Esophagus squamous epithelium (tissue), 4 donors: Measurements from ENCODE around the gene TBX20.
"Not testable (repeated sequence)": the region's sequence is repeated elsewhere in the genome, so short reads cannot be mapped to it uniquely, and the experiment has no call there.

ENCODE experiments used
- POLR2A ChIP-seq, 4 donors: fragments of 450-650 bp; IDR thresholded peaks; one replicate each; pipeline ENCODE4 v1.6.1; 2017; ENCODE audit warnings: antibody characterized with exemption in 4 of 4, mild to moderate bottlenecking in 4 of 4, moderate library complexity in 3 of 4
- TF ChIP-seq, protein P1 (sequence below), 6 experiments: fragments of 450-650 bp in 4 of 6; fragments of 200-600 bp in 2 of 6; sonication (generic) in 2 of 6; IDR thresholded peaks; one replicate each; pipeline ENCODE4 v1.5.1; 2016 to 2019; ENCODE audit warnings: antibody characterized with exemption in 6 of 6, mild to moderate bottlenecking in 4 of 6, moderate library complexity in 4 of 6

DNA sequence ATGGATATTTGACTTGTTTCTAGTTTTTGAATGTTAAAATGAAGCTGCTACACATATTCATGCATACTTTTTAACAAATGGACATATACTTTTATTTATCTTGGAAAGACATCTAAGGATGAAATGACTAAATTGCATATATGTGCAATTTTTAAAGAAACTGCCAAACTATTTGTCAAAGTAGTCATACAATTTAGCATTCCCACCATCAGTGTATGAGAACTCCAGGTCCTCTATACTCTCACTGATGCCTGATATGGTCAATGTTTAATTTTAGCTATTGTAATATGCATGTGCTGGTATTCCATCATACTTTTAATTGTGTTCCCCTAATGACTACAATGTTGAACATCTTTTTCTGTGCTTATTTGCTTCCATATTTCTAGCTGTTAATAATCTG, 47.0 kb downstream of the TBX20 start:
- TF ChIP-seq, protein P1, sequence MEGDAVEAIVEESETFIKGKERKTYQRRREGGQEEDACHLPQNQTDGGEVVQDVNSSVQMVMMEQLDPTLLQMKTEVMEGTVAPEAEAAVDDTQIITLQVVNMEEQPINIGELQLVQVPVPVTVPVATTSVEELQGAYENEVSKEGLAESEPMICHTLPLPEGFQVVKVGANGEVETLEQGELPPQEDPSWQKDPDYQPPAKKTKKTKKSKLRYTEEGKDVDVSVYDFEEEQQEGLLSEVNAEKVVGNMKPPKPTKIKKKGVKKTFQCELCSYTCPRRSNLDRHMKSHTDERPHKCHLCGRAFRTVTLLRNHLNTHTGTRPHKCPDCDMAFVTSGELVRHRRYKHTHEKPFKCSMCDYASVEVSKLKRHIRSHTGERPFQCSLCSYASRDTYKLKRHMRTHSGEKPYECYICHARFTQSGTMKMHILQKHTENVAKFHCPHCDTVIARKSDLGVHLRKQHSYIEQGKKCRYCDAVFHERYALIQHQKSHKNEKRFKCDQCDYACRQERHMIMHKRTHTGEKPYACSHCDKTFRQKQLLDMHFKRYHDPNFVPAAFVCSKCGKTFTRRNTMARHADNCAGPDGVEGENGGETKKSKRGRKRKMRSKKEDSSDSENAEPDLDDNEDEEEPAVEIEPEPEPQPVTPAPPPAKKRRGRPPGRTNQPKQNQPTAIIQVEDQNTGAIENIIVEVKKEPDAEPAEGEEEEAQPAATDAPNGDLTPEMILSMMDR (IDR thresholded peaks at IDR 0.05), result not testable (repeated sequence)
- not testable (repeated sequence) for TF ChIP-seq POLR2A (IDR thresholded peaks at IDR 0.05)
